ENCODE data around the gene HYOU1.

The HYOU1 gene

DNA sequence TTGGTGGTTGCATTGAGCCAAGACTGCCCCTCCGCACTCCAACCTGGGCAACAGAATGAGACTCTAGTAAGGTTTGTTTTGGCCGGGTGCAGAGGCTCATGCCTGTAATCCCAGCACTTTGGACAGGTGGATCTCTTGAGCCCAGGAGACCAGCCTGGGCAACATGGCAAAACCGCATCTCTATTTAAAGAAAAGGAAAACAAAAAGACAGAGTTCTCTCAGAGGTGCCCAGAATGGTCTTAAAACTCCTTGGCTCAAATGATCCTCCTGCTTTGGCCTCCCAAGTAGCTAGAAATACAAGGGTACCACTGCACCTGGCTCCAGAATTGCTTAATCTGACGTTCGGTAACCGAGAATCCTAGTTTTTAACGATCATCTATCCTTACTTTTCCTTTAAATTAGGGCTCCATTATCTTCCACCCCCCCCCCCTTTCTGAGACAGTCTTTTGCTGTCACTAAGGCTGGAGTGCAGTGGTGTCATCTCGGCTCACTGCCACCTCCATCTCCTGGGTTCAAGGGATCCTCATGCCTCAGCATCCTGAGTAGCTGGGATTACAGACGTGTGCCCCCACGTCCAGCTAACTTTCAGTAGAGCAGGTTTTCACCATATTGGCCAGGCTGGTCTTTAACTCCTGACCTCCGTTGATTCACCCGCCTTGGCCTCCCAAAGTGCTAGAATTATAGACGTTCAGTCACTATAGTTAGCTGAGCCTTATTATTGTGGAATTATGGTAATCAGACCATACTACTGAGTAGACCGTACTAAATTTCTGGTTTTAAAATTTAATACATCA is 40.6 kb downstream of the HYOU1 start:
- no peak for DNase-seq

DNA sequence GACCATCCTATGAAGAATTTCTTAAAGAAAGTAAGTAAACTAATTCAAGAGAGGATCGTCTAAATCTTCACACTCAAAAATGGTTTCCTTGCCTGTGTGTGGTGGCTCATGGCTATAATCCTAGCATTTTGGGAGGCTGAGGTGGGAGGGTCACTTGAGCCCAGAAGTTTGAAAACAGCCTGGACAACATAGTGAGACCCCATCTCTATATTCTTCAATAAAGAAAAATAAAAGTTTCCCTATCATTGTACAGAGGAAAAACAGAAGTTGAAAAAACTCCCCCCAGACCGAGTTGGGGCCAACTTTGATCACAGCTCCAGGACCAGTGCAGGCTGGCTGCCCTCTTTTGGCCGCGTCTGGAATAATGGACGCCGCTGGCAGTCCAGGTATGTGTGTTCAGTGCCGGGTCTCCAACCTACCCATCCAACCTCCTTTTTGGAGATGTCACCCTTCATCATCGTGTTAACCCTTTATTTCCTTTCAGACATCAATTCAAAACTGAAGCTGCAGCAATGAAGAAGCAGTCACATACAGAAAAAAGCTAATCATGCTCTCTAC is 41.9 kb downstream of the HYOU1 start:
- no peak for DNase-seq

DNA sequence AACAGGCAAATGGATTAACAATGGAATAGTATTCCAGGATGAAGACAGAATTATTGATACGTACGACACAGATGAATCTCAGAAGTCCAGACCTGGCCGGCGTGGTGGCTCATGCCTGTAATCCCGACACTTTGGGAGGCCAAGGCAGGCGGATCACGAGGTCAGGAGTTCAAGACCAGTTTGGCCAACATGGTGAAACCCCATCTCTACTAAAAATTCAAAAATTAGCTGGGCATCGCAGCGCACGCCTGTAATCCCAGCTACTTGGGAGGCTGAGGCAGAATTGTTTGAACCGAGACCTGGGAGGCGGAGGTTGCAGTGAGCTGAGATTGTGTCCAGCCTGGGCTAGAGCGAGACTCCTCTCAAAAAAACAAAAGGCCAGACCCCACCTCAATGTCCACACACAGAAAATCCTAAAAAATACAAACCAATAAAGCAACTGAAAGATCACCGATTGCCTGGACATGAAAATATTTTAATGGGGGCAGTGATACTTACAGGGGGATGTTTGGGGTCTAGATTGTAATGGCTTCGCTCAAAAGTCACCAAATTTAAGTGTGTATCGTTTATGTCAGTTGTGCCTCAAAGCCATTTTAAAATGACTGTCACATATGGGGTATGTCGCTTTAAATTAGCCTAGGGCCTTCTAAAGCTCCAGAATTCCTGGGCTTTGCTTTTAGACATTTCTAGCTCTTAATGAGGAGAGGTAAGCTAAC is 42.6 kb downstream of the HYOU1 start:
- DNase-seq = no peak

DNA sequence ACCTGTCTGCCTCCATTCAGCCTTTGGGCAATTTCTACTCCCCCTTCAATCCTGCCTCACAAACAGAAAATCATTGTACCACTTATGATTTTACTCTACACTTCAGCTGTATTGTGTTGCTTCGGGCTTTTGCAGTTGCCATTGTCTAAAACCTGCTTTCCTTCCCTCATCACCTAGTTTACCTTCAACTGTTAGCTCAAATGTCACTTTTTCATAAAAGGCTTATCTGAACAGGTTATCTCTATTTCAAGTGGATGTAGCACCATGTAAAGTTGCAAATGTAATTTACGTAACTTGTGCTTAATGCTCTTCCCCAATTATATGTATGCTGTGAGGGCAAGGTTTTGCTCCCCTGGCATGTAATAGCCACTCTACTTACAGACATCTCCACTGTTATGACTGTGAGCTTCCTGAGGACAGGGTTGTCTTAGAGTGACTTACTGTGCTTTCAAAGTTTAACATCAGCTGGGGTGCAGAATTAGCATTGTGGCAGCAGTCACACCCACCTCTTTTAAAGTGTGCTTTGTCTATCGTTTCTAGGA is 44.3 kb downstream of the HYOU1 start:
- DNase-seq = no peak

DNA sequence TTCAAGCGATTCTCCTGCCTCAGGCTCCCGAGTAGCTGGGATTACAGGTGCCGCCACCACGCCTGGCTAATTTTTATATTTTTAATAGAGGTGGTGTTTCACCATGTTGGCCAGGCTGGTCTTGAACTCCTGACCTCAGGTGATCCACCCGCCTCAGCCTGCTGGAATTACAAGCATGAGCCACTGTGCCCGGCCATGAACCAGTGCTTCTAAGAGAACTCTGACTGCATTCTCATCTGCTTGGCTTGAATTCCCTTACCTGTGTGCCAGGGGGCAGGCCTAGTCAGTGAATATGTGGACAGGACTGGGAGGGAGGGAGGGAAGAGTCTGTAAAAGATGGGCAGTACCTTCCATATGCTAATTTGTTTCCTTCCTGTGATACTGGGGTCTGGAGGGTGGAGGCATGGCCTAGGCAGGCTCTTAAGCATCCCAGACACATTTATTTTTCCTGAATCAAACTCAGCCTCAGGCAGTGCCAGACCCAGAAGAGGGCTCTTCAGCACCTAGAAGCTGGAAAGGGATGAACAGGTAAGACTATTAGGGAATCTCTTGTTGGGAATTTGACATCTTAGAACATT is 45.4 kb downstream of the HYOU1 start:
- no peak for DNase-seq

DNA sequence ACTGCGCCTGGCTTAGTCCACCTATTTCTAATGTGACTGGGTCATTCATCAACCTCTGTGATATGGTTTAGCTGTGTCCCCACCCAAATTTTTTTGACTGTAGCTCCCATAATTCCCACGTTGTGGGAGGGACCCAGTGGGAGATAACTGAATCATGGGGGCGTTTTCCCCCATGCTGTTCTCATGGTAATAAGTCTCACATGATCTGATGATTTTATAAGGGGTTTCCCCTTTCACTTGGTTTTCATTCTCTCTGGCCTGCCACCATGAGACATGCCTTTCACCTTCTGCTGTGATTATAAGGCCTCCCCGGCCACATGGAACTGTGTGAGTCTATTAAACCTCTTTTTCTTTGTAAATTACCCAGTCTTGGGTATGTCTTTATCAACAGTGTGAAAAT is 50.3 kb downstream of the HYOU1 start:
- no peak for DNase-seq

DNA sequence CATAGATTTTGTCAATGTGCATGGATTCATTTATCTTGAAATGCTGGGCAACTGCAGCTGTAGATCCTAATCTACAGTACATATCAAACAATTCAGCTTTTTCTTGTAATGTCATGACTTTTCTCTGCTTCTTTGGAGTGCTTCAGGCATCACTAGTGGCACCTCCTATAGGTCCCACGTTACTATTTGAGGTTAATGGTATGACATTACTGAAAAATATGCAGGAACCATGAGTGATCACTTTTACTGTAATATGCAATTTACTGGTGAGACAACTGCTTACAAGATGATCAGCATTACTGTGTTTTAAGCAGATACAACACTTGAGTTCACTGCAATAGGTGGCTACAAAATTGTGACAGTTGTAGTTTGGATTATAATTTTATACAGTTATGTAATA is 56.1 kb downstream of the HYOU1 start:
- DNase-seq = no peak

DNA sequence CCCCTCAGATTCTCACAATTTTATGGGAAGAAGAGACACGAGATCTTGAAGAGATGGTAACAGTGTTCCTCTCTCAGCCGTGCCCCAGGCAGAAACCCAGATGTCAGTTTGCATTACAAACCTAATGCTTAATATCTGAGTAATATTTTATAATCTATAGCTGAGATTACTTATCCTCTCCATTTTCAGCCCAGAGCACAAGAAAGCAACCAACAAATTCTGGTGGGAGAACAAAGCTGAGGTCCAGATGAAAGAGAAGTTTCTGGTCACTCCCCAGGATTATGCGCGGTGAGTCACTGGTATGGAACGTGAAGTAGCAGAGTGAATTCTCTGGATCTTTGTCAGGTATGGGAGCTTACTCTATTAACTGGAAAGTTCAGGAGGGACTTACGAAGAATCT is 58.2 kb downstream of the HYOU1 start:
- no peak for DNase-seq

DNA sequence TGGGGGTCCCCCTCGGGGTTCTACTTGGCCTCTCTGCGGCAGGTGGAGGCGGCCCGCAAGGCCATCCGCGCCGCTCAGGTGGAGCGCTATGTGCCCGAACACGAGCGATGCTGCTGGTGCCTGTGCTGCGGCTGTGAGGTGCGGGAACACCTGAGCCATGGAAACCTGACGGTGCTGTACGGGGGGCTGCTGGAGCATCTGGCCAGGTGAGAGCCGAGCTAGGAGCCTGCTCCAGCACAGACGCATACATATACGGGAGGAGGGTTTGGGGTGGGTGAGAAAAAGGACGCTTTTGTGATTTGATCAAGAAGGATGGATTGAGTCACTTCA is 58.7 kb downstream of the HYOU1 start:
- no peak for DNase-seq

DNA sequence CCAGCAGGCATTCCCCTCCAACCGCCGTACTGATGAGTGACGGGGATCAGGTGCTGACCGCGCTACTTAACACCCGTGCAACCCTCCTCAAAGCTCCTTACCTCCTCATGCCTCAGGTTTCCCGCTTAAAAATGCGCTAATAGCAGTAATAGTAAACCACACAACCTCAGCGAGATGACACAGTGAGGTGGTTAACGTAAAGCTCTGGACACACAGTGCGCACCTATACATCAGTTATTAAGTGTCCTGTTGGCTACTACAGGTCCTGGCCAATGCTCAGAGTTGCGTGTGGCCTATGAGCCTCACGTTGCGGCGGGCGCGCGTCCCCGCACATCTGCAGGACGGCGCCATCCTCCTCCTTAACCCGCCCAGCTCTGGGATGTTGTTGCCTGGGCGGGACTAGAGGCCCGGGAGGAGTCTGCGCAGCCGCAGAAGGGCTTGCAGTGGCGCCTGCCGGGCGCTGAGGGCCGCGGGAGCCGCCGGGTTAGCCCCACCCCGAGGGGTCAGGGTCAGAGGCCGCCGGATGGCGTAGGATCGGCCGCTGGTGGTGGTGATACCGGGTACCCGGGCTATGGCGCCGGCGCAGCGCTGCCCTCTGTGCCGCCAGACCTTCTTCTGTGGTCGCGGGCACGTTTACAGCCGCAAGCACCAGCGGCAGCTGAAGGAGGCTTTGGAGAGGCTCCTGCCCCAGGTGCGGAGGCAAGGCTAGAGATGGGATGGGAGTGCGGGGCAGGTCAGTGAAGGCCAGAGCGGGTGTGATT is 59.2 kb downstream of the HYOU1 start, which contains the start of gene CENATAC:
CENATAC (plus strand) TSS at position 512 of the 761 bp plus-strand sequence; CDS start at position 572, 60 bp downstream.
- peak; percentile 95 for DNase-seq

DNA sequence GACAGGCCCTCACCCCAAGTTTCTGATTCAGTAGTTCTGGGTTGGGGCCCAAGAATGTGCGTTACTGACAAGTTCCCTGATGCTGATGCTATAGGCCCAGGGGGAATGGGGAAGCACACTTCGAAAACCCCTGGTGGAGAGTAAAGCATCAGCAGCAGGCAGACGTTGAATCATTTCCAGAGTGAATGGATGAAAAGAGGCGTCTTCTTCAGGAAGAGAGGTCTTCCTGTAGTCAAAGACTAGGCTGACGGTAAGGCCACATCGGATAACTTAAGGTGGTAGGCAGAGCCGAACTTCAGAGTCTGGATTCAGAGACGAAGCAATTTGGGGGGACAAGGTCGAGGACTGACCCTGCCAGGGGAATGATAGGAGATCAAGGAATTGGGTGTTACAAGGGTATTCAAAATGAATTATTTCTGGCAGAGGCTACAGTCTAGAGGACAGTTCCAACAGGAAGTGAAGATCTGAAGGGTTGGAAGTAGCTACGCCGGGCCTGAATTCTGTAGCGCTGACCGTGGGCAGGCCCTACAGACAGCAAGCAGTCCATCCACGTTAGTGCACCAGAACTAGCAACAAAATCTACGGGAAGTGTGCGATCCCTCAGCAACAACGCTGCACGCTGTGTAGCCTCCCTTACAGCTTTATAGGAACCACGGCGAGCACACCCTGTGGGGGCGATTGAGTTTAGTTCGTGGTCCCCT is 59.9 kb downstream of the HYOU1 start:
- DNase-seq = no peak

Data from NCI-H774 (cell line).